OCI-LY1 (cell line): ENCODE results near the gene LEKR1.

ENCODE experiments used
- CTCF ChIP-seq: fragments of 200-600 bp; sonication (generic), shearing (Covaris generic); IDR thresholded peaks from 2 replicates; pipeline ENCODE4 v1.5.1; 2017; ENCODE audit warnings: mild to moderate bottlenecking, antibody characterized with exemption, low read length, moderate library complexity, mixed read lengths
- EZH2 ChIP-seq: fragments of 200-600 bp; sonication (generic), shearing (Covaris generic); IDR thresholded peaks from 2 replicates; pipeline ENCODE4 v1.8.0; 2017; ENCODE audit warnings: borderline replicate concordance, mixed run types, mild to moderate bottlenecking, antibody characterized with exemption, low read length, moderate library complexity, mixed read lengths

- TF ChIP-seq CTCF (peak; percentile 51; the same call in 1 of the 2 replicates), EZH2 (no peak)
These were observed 241.0 kb downstream of the LEKR1 start for GRCh38 chr3:157067114-157067513.
